Measurements from ENCODE around the gene RHOH. TPM values are rescaled to one million over a fixed set of nuclear protein-coding genes. Genes with fewer than 3 reads are reported as not detected.
A peak's percentile ranks its signal among the peaks of the same experiment; 100 is the strongest.

The RHOH gene
- total RNA-seq, 2 experiments from 2014 or later, result 38.2 to 83.2 TPM

- Histone ChIP-seq H4K20me1 (ENCODE audit: insufficient read depth, low read length) (no peaks in the 10 kb centered on the region), H3K9me3 (ENCODE audit: low read length) (no peaks in the 10 kb centered on the region), H3K4me3 (ENCODE audit: low read depth, low read length, poor library complexity, severe bottlenecking) (no peak overlapping the region), H3K4me2 (ENCODE audit: low read length) (no peak overlapping the region), H3K9me2 (ENCODE audit: insufficient read depth, low read length) (no peaks in the 10 kb centered on the region), H3K27ac (ENCODE audit: low read depth, low read length, poor library complexity, severe bottlenecking) (no peak overlapping the region), H3K4me1 (ENCODE audit: insufficient read depth, low read length, poor library complexity, severe bottlenecking) (peaks cover 38% of the 10 kb centered on the region), H3K36me3 (ENCODE audit: insufficient read depth, low read length) (no peaks in the 10 kb centered on the region), H3K79me2 (ENCODE audit: insufficient read depth, low read depth, low read length) (no peaks in the 10 kb centered on the region), H2AFZ (ENCODE audit: low read length) (no peak overlapping the region)
- no peak for DNase-seq (ENCODE audit: low spot score)
- no TSS peak for BruUV-seq (replicated peaks)
- ChIA-PET CTCF (ENCODE audit: unreplicated experiment) (no interaction called here), POLR2A (interaction anchor here (0.6 to 1.2 kb wide), 3 partner anchors 10 to 995 kb away, joined by 4 read pairs; partner anchors contain the start of gene WDR19)
- intact Hi-C loops (cut with micrococcal nuclease; ENCODE audit: unreplicated experiment), result no loop called here
- TF ChIP-seq EZH2phosphoT487 (IDR thresholded peaks at IDR 0.05; ENCODE audit: borderline replicate concordance, low read depth, low read length), result no peak
- no peak for TF ChIP-seq CTCF (conservative IDR thresholded peaks at IDR 0.05; ENCODE audit: low read length)
Observed at GRCh38 chr4:40176602-40177001, 20.2 kb upstream of the RHOH start.

- Histone ChIP-seq H2AFZ (ENCODE audit: low read length) (peak overlapping the region; percentile 65), H4K20me1 (ENCODE audit: insufficient read depth, low read length) (no peaks in the 10 kb centered on the region), H3K4me1 (ENCODE audit: insufficient read depth, low read length, poor library complexity, severe bottlenecking) (peaks cover 47% of the 10 kb centered on the region), H3K9me2 (ENCODE audit: insufficient read depth, low read length) (no peaks in the 10 kb centered on the region), H3K4me3 (ENCODE audit: low read depth, low read length, poor library complexity, severe bottlenecking) (no peak overlapping the region), H3K79me2 (ENCODE audit: insufficient read depth, low read depth, low read length) (no peaks in the 10 kb centered on the region), H3K27ac (ENCODE audit: low read depth, low read length, poor library complexity, severe bottlenecking) (no peak overlapping the region), H3K36me3 (ENCODE audit: insufficient read depth, low read length) (no peaks in the 10 kb centered on the region), H3K4me2 (ENCODE audit: low read length) (peak overlapping the region; percentile 47; the same call in 1 of the 2 replicates), H3K9me3 (ENCODE audit: low read length) (no peaks in the 10 kb centered on the region)
- CTCF ChIA-PET (ENCODE audit: unreplicated experiment), result no interaction called here
- intact Hi-C loops (cut with micrococcal nuclease; ENCODE audit: unreplicated experiment), result no loop called here
- no peak for TF ChIP-seq CTCF (conservative IDR thresholded peaks at IDR 0.05; ENCODE audit: low read length)
- TF ChIP-seq EZH2phosphoT487 (IDR thresholded peaks at IDR 0.05; ENCODE audit: borderline replicate concordance, low read depth, low read length), result no peak
- POLR2A ChIA-PET, result interaction anchor here (0.6 to 1.2 kb wide), 3 partner anchors 9 to 747 kb away, joined by 3 to 4 read pairs (median 3); no protein-coding TSS in a partner anchor
- BruUV-seq (replicated peaks), result no TSS peak
- no peak for DNase-seq (ENCODE audit: low spot score)
Observed at GRCh38 chr4:40177591-40177990, 19.2 kb upstream of the RHOH start.

- no peaks in the 10 kb centered on the region for H3K36me3 ChIP-seq (ENCODE audit: insufficient read depth, low read length)
- DNase-seq (ENCODE audit: low spot score), result no peak
- H3K4me2 ChIP-seq (ENCODE audit: low read length), result peak overlapping the region; percentile 47
- no peak overlapping the region for H3K4me3 ChIP-seq (ENCODE audit: low read depth, low read length, poor library complexity, severe bottlenecking)
- H4K20me1 ChIP-seq (ENCODE audit: insufficient read depth, low read length), result no peaks in the 10 kb centered on the region
- H3K9me2 ChIP-seq (ENCODE audit: insufficient read depth, low read length), result no peaks in the 10 kb centered on the region
- intact Hi-C loops (cut with micrococcal nuclease; ENCODE audit: unreplicated experiment), result no loop called here
- H3K4me1 ChIP-seq (ENCODE audit: insufficient read depth, low read length, poor library complexity, severe bottlenecking), result peaks cover 47% of the 10 kb centered on the region
- BruUV-seq (replicated peaks), result no TSS peak
- ChIA-PET POLR2A (interaction anchor here (1.1 to 1.3 kb wide), 2 partner anchors 16 to 33 kb away, joined by 3 to 4 read pairs; no protein-coding TSS in a partner anchor), CTCF (ENCODE audit: unreplicated experiment) (no interaction called here)
- H3K79me2 ChIP-seq (ENCODE audit: insufficient read depth, low read depth, low read length), result no peaks in the 10 kb centered on the region
- H2AFZ ChIP-seq (ENCODE audit: low read length), result peak overlapping the region; percentile 65; the same call in 1 of the 2 replicates
- H3K27ac ChIP-seq (ENCODE audit: low read depth, low read length, poor library complexity, severe bottlenecking), result no peak overlapping the region
- H3K9me3 ChIP-seq (ENCODE audit: low read length), result no peaks in the 10 kb centered on the region
- TF ChIP-seq EZH2phosphoT487 (IDR thresholded peaks at IDR 0.05; ENCODE audit: borderline replicate concordance, low read depth, low read length) (no peak), CTCF (conservative IDR thresholded peaks at IDR 0.05; ENCODE audit: low read length) (no peak)
Observed at GRCh38 chr4:40178672-40179071, 18.2 kb upstream of the RHOH start.

All from OCI-LY7 (cell line).